PC-9 (cell line): ENCODE data around the gene GALNT2. TPM values are rescaled to one million over a fixed set of nuclear protein-coding genes. Genes with fewer than 3 reads are reported as not detected.

Source experiments
- BruUV-seq: library from RNA; stranded (reverse); fragments of 400-500 nt; replicated peaks from 2 replicates; lab custom pipeline; 2021; lab: Mats Ljungman, UMichigan
- CTCF ChIA-PET: fragments of 300-600 bp; sonication (Branson Sonifier 250); formaldehyde crosslinking; loops from one replicate; lab custom pipeline; 2022; ENCODE audit warnings: antibody characterized with exemption; lab: Charles Lee
- POLR2A ChIA-PET: fragments of 300-600 bp; sonication (Branson Sonifier 250); formaldehyde crosslinking; loops from one replicate; lab custom pipeline; 2022; ENCODE audit warnings: antibody characterized with exemption; ENCODE audit not compliant: unreplicated experiment; lab: Charles Lee
- DNase-seq, 2 experiments: peaks; one replicate each; pipeline versions ENCODE4 v3.0.0 to v3.0.0-alpha.2; 2015 to 2022; ENCODE audit warnings: mixed read lengths in 1 of 2
- H2AFZ ChIP-seq: fragments of 200-600 bp; sonication (generic); 2 replicates; pipeline ENCODE4 v1.8.1; 2017; ENCODE audit warnings: antibody characterized with exemption
- H3F3A ChIP-seq: fragments of 200-600 bp; sonication (generic); 2 replicates; pipeline ENCODE4 v1.8.1; 2017; ENCODE audit warnings: antibody characterized with exemption, mild to moderate bottlenecking, low read depth; ENCODE audit not compliant: insufficient read depth
- H3K27ac ChIP-seq: fragments of 200-600 bp; sonication (generic); 2 replicates; pipeline ENCODE4 v1.6.1; 2016; ENCODE audit warnings: mixed run types
- H3K27me3 ChIP-seq: fragments of 200-600 bp; sonication (generic); 2 replicates; pipeline ENCODE4 v1.6.1; 2016; ENCODE audit warnings: low read depth, mixed run types; ENCODE audit not compliant: insufficient read depth
- H3K36me3 ChIP-seq: fragments of 200-600 bp; sonication (generic); 2 replicates; pipeline ENCODE4 v1.6.1; 2016; ENCODE audit warnings: low read depth, mixed run types
- H3K4me1 ChIP-seq: fragments of 200-600 bp; sonication (generic); replicated peaks from 2 replicates; pipeline ENCODE4 v1.6.1; 2016; ENCODE audit warnings: mixed run types; ENCODE audit not compliant: insufficient read depth
- H3K4me2 ChIP-seq: fragments of 200-600 bp; sonication (generic); 2 replicates; pipeline ENCODE4 v1.6.1; 2017; ENCODE audit warnings: mixed run types
- H3K4me3 ChIP-seq: fragments of 200-600 bp; sonication (generic); 2 replicates; pipeline ENCODE4 v1.6.1; 2016; ENCODE audit warnings: mixed run types
- H3K79me2 ChIP-seq: fragments of 200-600 bp; sonication (generic); 2 replicates; pipeline ENCODE4 v1.6.1; 2017; ENCODE audit warnings: low read depth, mixed run types
- H3K9me2 ChIP-seq: fragments of 200-600 bp; sonication (generic); 2 replicates; pipeline ENCODE4 v1.8.1; 2017; ENCODE audit warnings: mild to moderate bottlenecking; ENCODE audit not compliant: insufficient read depth
- H3K9me3 ChIP-seq: fragments of 200-600 bp; sonication (generic); 2 replicates; pipeline ENCODE4 v1.8.1; 2016; ENCODE audit warnings: low read depth; ENCODE audit not compliant: insufficient read depth
- H4K20me1 ChIP-seq: fragments of 200-600 bp; sonication (generic); 2 replicates; pipeline ENCODE4 v1.8.1; 2017; ENCODE audit not compliant: insufficient read depth
- EZH2 ChIP-seq: fragments of 200-600 bp; sonication (generic); IDR thresholded peaks from 2 replicates; pipeline ENCODE4 v1.8.0; 2017; ENCODE audit warnings: antibody characterized with exemption, low read depth
- intact Hi-C: fragments of 100-400 bp; cut with micrococcal nuclease; formaldehyde crosslinking; loops from one replicate; pipeline ENCODE4 v1.10.0; 2022; ENCODE audit not compliant: unreplicated experiment
- total RNA-seq: library from RNA; stranded (reverse); gene quantifications from 2 replicates; pipeline ENCODE4 v1.2.3, GENCODE V29; 2021
- TF ChIP-seq, protein P1 (sequence below): fragments of 200-600 bp; sonication (generic); conservative IDR thresholded peaks from 2 replicates; pipeline ENCODE4 v1.6.1; 2017; ENCODE audit warnings: mixed run types, antibody characterized with exemption, mild to moderate bottlenecking, moderate library complexity

The GALNT2 gene
- total RNA-seq, 1 experiment from 2014 or later, result 121 TPM

DNA sequence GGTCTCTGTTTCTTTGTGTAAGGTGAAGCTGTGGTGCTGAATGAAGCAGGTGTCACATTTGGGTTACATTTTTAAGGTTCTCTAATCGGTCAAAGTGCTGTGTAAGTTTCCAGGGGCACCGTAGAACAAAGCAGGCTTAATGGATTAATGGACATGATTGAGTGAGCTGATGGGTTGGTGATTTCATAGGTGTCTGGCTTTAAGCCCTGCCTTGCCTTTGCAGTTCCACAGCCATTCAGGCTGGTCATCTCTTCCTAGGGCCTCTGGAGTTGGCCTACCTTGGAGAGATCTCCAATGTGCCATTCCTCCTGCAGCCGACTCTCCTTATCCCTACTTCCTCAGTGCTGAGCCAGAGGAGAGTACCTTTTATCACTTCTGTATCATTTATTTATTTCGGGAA is 15.2 kb downstream of the GALNT2 start:
- Histone ChIP-seq H3K27ac (no peak overlapping the region), H3K79me2 (peaks cover 93% of the 10 kb centered on the region), H2AFZ (no peak overlapping the region), H3K9me2 (no peaks in the 10 kb centered on the region), H3K4me2 (no peak overlapping the region), H3K27me3 (no peaks in the 10 kb centered on the region), H3K4me1 (peaks cover 36% of the 10 kb centered on the region), H3K9me3 (no peaks in the 10 kb centered on the region), H3F3A (peaks cover 45% of the 10 kb centered on the region), H4K20me1 (no peaks in the 10 kb centered on the region; the same call in 1 of the 2 replicates), H3K36me3 (no peaks in the 10 kb centered on the region), H3K4me3 (no peak overlapping the region)
- POLR2A ChIA-PET, result no interaction called here
- intact Hi-C loops, result no loop called here
- CTCF ChIA-PET, result no interaction called here
- DNase-seq, result no peak
- BruUV-seq, result no TSS peak
- no peak for TF ChIP-seq EZH2
- TF ChIP-seq, protein P1, sequence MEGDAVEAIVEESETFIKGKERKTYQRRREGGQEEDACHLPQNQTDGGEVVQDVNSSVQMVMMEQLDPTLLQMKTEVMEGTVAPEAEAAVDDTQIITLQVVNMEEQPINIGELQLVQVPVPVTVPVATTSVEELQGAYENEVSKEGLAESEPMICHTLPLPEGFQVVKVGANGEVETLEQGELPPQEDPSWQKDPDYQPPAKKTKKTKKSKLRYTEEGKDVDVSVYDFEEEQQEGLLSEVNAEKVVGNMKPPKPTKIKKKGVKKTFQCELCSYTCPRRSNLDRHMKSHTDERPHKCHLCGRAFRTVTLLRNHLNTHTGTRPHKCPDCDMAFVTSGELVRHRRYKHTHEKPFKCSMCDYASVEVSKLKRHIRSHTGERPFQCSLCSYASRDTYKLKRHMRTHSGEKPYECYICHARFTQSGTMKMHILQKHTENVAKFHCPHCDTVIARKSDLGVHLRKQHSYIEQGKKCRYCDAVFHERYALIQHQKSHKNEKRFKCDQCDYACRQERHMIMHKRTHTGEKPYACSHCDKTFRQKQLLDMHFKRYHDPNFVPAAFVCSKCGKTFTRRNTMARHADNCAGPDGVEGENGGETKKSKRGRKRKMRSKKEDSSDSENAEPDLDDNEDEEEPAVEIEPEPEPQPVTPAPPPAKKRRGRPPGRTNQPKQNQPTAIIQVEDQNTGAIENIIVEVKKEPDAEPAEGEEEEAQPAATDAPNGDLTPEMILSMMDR, result no peak

DNA sequence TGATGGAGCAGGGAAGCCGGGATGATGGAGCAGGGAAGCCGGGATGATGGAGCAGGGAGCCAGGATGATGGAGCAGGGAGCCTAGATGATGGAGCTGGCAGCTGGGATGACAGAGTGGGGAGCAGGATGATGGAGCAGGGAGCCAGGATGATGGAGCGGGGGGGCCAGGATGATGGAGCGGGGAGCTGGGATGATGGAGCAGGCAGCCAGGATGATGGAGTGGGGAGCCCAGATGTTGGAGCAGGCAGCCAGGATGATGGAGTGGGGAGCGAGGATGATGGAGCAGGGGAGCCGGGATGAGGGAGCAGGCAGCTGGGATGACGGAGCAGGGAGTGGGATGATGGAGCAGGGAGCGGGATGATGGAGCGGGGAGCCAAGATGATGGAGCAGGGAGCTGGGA is 16.0 kb downstream of the GALNT2 start:
- Histone ChIP-seq H4K20me1 (no peaks in the 10 kb centered on the region; the same call in 1 of the 2 replicates), H3F3A (peaks cover 41% of the 10 kb centered on the region), H3K9me3 (no peaks in the 10 kb centered on the region), H3K4me2 (no peak overlapping the region), H3K4me3 (no peak overlapping the region), H3K4me1 (peaks cover 42% of the 10 kb centered on the region), H2AFZ (no peak overlapping the region), H3K27me3 (no peaks in the 10 kb centered on the region), H3K79me2 (peaks cover 93% of the 10 kb centered on the region), H3K27ac (peak overlapping the region; percentile 85), H3K9me2 (no peaks in the 10 kb centered on the region), H3K36me3 (no peaks in the 10 kb centered on the region)
- no peak for DNase-seq
- no TSS peak for BruUV-seq
- CTCF ChIA-PET, result interaction anchor here (0.8 to 1.1 kb wide), 2 partner anchors 9 to 185 kb away, joined by 5 to 11 read pairs; no protein-coding TSS in a partner anchor
- TF ChIP-seq, protein P1, result no peak
- TF ChIP-seq EZH2, result no peak
- POLR2A ChIA-PET, result no interaction called here
- intact Hi-C loops, result no loop called here

DNA sequence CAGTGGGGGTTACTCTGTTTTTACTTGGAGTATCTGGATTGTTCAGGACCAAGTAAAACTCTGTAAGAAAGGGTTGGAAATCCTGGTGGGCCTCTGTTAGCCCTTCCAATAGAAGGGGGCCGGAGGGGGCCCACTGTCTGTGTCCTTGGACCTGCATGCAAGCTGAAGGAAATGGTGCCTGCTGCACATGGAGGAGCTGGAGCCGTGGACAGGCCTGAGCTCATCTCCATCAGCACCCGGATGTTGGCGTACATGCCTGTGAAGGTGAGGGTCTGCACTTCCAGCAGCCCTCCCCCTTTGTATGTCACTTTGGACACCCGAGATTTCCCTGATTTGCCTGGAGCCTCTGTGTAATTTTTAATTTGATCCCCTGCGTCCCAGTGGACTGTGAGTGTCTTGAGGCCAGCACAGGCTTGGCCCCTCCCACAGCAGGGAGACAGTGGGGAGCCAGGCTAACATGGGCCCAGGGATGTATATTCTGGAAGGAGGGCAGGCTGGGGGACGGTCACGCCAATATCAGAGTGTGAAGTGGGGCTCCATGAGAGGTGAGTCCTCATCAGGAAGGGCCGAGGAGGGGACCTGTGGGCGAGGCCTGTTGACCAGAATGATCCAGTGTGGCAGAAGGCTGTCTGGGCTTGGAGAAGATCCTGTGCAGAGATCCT is 16.8 kb downstream of the GALNT2 start:
- Histone ChIP-seq H3K9me3 (no peaks in the 10 kb centered on the region), H3K4me1 (peaks cover 44% of the 10 kb centered on the region), H3K9me2 (no peaks in the 10 kb centered on the region), H4K20me1 (no peaks in the 10 kb centered on the region; the same call in 1 of the 2 replicates), H3K36me3 (no peaks in the 10 kb centered on the region), H3K27ac (peak overlapping the region; percentile 85), H3F3A (peaks cover 41% of the 10 kb centered on the region), H3K79me2 (peaks cover 92% of the 10 kb centered on the region), H3K4me3 (no peak overlapping the region; the same call in 1 of the 2 replicates), H3K27me3 (no peaks in the 10 kb centered on the region), H2AFZ (no peak overlapping the region), H3K4me2 (peak overlapping the region; percentile 81)
- BruUV-seq, result no TSS peak
- ChIA-PET POLR2A (interaction anchor here (0.5 to 1.1 kb wide), 2 partner anchors 53 to 148 kb away, joined by 3 to 4 read pairs; no protein-coding TSS in a partner anchor), CTCF (no interaction called here)
- intact Hi-C loops, result loop anchor here (1.0 to 2.0 kb wide), 3 partner anchors 17 to 121 kb away; partner anchors contain the start of gene GALNT2
- no peak for DNase-seq
- TF ChIP-seq, protein P1, result no peak
- no peak for TF ChIP-seq EZH2
